WTC11 (cell line): ENCODE results near the gene MEA1.

Experiments
- CBFB ChIP-seq: sonication (generic); formaldehyde crosslinking; IDR thresholded peaks from 2 replicates; pipeline ENCODE4 v1.8.1; 2022; ENCODE audit warnings: mild to moderate bottlenecking, low read depth, missing genetic modification reagents
- CREB1 ChIP-seq: sonication (generic); formaldehyde crosslinking; IDR thresholded peaks from 2 replicates; pipeline ENCODE4 v1.8.0; 2023; ENCODE audit warnings: mild to moderate bottlenecking, missing genetic modification reagents
- CREM ChIP-seq: sonication (generic); formaldehyde crosslinking; IDR thresholded peaks from 2 replicates; pipeline ENCODE4 v1.8.1; 2022; ENCODE audit warnings: mild to moderate bottlenecking, missing genetic modification reagents, moderate library complexity
- FOXJ3 ChIP-seq: sonication (generic); formaldehyde crosslinking; IDR thresholded peaks from 2 replicates; pipeline ENCODE4 v1.9.0; 2021; ENCODE audit warnings: missing genetic modification reagents, mild to moderate bottlenecking, borderline replicate concordance
- JUN ChIP-seq: sonication (generic); formaldehyde crosslinking; IDR thresholded peaks from 2 replicates; pipeline ENCODE4 v1.8.0; 2023; ENCODE audit warnings: mild to moderate bottlenecking, missing genetic modification reagents
- NR2C2 ChIP-seq: sonication (generic); formaldehyde crosslinking; IDR thresholded peaks from 2 replicates; pipeline ENCODE4 v1.8.0; 2022; ENCODE audit warnings: mild to moderate bottlenecking, missing genetic modification reagents
- PRRX2 ChIP-seq: fragments of 250-450 bp; sonication (Bioruptor Pico); IDR thresholded peaks from 2 replicates; pipeline ENCODE4 v1.8.0; 2021; ENCODE audit warnings: mild to moderate bottlenecking
- SOX15 ChIP-seq: fragments of 250-450 bp; sonication (Bioruptor Pico); IDR thresholded peaks from 2 replicates; pipeline ENCODE4 v1.9.0; 2021; ENCODE audit warnings: mild to moderate bottlenecking
- SP1 ChIP-seq: sonication (generic); formaldehyde crosslinking; conservative IDR thresholded peaks from 2 replicates; pipeline ENCODE4 v1.8.1; 2022; ENCODE audit warnings: missing genetic modification reagents
- TF ChIP-seq, protein P1 (sequence below): fragments of 200-600 bp; IDR thresholded peaks from 2 replicates; pipeline ENCODE4 v1.8.0; 2022; ENCODE audit warnings: antibody characterized with exemption
- TF ChIP-seq, protein P2 (sequence below): sonication (generic); formaldehyde crosslinking; IDR thresholded peaks from 2 replicates; pipeline ENCODE4 v1.8.0; 2022; ENCODE audit warnings: missing genetic modification reagents
- TF ChIP-seq, protein P3 (sequence below): sonication (generic); formaldehyde crosslinking; IDR thresholded peaks from 2 replicates; pipeline ENCODE4 v1.8.1; 2023; ENCODE audit warnings: mild to moderate bottlenecking, missing genetic modification reagents, moderate library complexity
- TF ChIP-seq, protein P4 (sequence below): sonication (generic); formaldehyde crosslinking; IDR thresholded peaks from 2 replicates; pipeline ENCODE4 v1.8.0; 2022; ENCODE audit warnings: mild to moderate bottlenecking, missing genetic modification reagents
- TF ChIP-seq, protein P5 (sequence below): sonication (generic); formaldehyde crosslinking; IDR thresholded peaks from 2 replicates; pipeline ENCODE4 v1.8.1; 2023; ENCODE audit warnings: mild to moderate bottlenecking, moderate library complexity, missing genetic modification reagents

DNA sequence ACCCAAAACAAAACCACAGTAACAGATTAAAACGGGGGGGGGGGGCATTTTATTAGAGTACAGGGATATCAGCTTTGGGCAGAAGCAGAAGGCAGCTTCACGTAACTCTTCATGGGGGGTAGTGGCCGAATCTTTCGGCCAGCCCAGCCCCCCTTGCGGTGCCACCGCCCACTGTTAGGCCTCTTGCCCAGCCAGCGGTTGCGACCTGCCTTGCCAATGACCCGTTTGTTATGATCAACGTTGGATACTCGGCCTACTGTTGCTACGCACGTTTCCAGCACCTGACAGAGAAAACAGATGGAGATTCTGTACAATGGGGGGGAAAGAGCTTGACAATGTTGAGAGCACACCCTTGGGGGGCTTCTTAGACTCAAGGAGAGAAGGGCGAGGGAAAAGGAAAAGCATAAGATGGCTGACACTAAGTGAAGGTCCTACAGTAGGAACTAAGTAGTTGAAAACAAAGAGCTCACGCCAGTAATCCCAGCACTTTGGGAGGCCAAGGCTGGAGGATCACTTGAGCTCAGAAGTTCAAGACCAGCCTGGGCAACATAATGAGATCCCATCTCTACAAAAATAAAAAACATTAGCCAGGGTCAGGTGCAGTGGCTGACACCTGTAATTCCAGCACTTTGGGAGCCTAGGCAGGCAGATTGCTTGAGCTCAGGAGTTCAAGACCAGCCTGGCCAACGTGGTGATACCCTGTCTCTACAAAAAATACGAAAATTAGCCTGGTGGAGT, 40.6 kb upstream of the MEA1 start:
- TF ChIP-seq, protein P1, sequence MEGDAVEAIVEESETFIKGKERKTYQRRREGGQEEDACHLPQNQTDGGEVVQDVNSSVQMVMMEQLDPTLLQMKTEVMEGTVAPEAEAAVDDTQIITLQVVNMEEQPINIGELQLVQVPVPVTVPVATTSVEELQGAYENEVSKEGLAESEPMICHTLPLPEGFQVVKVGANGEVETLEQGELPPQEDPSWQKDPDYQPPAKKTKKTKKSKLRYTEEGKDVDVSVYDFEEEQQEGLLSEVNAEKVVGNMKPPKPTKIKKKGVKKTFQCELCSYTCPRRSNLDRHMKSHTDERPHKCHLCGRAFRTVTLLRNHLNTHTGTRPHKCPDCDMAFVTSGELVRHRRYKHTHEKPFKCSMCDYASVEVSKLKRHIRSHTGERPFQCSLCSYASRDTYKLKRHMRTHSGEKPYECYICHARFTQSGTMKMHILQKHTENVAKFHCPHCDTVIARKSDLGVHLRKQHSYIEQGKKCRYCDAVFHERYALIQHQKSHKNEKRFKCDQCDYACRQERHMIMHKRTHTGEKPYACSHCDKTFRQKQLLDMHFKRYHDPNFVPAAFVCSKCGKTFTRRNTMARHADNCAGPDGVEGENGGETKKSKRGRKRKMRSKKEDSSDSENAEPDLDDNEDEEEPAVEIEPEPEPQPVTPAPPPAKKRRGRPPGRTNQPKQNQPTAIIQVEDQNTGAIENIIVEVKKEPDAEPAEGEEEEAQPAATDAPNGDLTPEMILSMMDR: no peak
- TF ChIP-seq, protein P2, sequence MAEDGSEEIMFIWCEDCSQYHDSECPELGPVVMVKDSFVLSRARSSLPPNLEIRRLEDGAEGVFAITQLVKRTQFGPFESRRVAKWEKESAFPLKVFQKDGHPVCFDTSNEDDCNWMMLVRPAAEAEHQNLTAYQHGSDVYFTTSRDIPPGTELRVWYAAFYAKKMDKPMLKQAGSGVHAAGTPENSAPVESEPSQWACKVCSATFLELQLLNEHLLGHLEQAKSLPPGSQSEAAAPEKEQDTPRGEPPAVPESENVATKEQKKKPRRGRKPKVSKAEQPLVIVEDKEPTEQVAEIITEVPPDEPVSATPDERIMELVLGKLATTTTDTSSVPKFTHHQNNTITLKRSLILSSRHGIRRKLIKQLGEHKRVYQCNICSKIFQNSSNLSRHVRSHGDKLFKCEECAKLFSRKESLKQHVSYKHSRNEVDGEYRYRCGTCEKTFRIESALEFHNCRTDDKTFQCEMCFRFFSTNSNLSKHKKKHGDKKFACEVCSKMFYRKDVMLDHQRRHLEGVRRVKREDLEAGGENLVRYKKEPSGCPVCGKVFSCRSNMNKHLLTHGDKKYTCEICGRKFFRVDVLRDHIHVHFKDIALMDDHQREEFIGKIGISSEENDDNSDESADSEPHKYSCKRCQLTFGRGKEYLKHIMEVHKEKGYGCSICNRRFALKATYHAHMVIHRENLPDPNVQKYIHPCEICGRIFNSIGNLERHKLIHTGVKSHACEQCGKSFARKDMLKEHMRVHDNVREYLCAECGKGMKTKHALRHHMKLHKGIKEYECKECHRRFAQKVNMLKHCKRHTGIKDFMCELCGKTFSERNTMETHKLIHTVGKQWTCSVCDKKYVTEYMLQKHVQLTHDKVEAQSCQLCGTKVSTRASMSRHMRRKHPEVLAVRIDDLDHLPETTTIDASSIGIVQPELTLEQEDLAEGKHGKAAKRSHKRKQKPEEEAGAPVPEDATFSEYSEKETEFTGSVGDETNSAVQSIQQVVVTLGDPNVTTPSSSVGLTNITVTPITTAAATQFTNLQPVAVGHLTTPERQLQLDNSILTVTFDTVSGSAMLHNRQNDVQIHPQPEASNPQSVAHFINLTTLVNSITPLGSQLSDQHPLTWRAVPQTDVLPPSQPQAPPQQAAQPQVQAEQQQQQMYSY: no peak
- TF ChIP-seq, protein P3, sequence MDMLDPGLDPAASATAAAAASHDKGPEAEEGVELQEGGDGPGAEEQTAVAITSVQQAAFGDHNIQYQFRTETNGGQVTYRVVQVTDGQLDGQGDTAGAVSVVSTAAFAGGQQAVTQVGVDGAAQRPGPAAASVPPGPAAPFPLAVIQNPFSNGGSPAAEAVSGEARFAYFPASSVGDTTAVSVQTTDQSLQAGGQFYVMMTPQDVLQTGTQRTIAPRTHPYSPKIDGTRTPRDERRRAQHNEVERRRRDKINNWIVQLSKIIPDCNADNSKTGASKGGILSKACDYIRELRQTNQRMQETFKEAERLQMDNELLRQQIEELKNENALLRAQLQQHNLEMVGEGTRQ: no peak
- TF ChIP-seq SP1 (CRISPR knock-in tag): no peak
- no peak for TF ChIP-seq JUN (CRISPR knock-in tag)
- no peak for TF ChIP-seq SOX15 (CRISPR knock-in tag)
- TF ChIP-seq, protein P4, sequence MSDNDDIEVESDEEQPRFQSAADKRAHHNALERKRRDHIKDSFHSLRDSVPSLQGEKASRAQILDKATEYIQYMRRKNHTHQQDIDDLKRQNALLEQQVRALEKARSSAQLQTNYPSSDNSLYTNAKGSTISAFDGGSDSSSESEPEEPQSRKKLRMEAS (CRISPR knock-in tag): no peak
- no peak for TF ChIP-seq NR2C2 (CRISPR knock-in tag)
- TF ChIP-seq PRRX2 (CRISPR knock-in tag): no peak
- TF ChIP-seq, protein P5, sequence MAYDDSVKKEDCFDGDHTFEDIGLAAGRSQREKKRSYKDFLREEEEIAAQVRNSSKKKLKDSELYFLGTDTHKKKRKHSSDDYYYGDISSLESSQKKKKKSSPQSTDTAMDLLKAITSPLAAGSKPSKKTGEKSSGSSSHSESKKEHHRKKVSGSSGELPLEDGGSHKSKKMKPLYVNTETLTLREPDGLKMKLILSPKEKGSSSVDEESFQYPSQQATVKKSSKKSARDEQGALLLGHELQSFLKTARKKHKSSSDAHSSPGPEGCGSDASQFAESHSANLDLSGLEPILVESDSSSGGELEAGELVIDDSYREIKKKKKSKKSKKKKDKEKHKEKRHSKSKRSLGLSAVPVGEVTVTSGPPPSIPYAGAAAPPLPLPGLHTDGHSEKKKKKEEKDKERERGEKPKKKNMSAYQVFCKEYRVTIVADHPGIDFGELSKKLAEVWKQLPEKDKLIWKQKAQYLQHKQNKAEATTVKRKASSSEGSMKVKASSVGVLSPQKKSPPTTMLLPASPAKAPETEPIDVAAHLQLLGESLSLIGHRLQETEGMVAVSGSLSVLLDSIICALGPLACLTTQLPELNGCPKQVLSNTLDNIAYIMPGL (CRISPR knock-in tag): no peak
- TF ChIP-seq CBFB (CRISPR knock-in tag): no peak
- TF ChIP-seq FOXJ3 (CRISPR knock-in tag): no peak
- no peak for TF ChIP-seq CREB1 (CRISPR knock-in tag)
- TF ChIP-seq CREM (CRISPR knock-in tag): no peak
